Cardiac septum (tissue), 1 donor: ENCODE measurements around the gene AQP12B. TPM values are rescaled to one million over a fixed set of nuclear protein-coding genes. Genes with fewer than 3 reads are reported as not detected.

Experiments
- DNase-seq: peaks from one replicate; pipeline ENCODE4 v3.0.0-alpha.2; 2020; ENCODE audit warnings: low spot score
- intact Hi-C: fragments of 100-400 bp; cut with DNase I; formaldehyde crosslinking; loops from one replicate; pipeline ENCODE4 v1.14.0; 2022
- total RNA-seq: library from RNA; stranded (reverse); fragmentation: NEBNext Ultra II Directional; extraction: Animal tissue kit (Norgen Biotek cat#: 25700); gene quantifications from one replicate; pipeline ENCODE4 v1.2.1, GENCODE V29; 2021
- donor health status: DM: no; HTN: no; CAD: no.

AQP12B gene
- total RNA-seq, 1 donor from 2014 or later: not detected

GRCh38 chr2:240627736-240628506, 54.8 kb downstream of the AQP12B start:
- peak; percentile 51 for DNase-seq

GRCh38 chr2:240626531-240627300, 56.0 kb downstream of the AQP12B start:
- peak; percentile 74 for DNase-seq
- intact Hi-C loops: no loop called here

More at GRCh38 chr2:240627736-240628506, 54.8 kb downstream of the AQP12B start:
- intact Hi-C loops: no loop called here

Other genes starting within 250 kb of the AQP12B start
- gene GPC1, start 247.2 kb downstream of the AQP12B start, total RNA-seq: 291 TPM
- gene ANKMY1, start 124.9 kb downstream of the AQP12B start, total RNA-seq: 8.2 TPM
- gene DUSP28, start 122.5 kb downstream of the AQP12B start, total RNA-seq: 9.7 TPM
- 73.8 TPM for gene RNPEPL1, start 114.4 kb downstream of the AQP12B start, total RNA-seq
- gene CAPN10, start 96.2 kb downstream of the AQP12B start, total RNA-seq: 24.3 TPM
- 1.5 TPM for gene GPR35, start 57.4 kb downstream of the AQP12B start, total RNA-seq
- not detected for gene AQP12A, start 9.0 kb upstream of the AQP12B start, total RNA-seq
- 10.2 TPM for gene KIF1A, start 137.3 kb upstream of the AQP12B start, total RNA-seq
- not detected for gene AGXT, start 185.9 kb upstream of the AQP12B start, total RNA-seq
- not detected for gene MAB21L4, start 213.3 kb upstream of the AQP12B start, total RNA-seq
- not detected for gene CROCC2, start 223.5 kb upstream of the AQP12B start, total RNA-seq